ENCODE results near the gene ALAS1. TPM values are rescaled to one million over a fixed set of nuclear protein-coding genes. Genes with fewer than 3 reads are reported as not detected.

ALAS1 gene
- total RNA-seq, 1 experiment from 2014 or later: 89.4 TPM

GRCh38 chr3:52195823-52196331 lies 2.1 kb upstream of the ALAS1 start:
- POLR2A ChIA-PET: no interaction called here
- peaks cover 3% of the 10 kb centered on the region for H3K36me3 ChIP-seq (ENCODE audit: control insufficient read depth, insufficient read depth, low read length)
- BruUV-seq (replicated peaks): no TSS peak
- H3K9me3 ChIP-seq (ENCODE audit: control insufficient read depth, insufficient read depth, low read depth, low read length): no peaks in the 10 kb centered on the region
- H3K27ac ChIP-seq (ENCODE audit: low read length): no peak overlapping the region
- H3K27me3 ChIP-seq (ENCODE audit: control insufficient read depth, insufficient read depth, low read length): no peaks in the 10 kb centered on the region
- no peak overlapping the region for H3K4me3 ChIP-seq (ENCODE audit: low read depth in 2 of 2, low read length in 2 of 2)
- in situ Hi-C loops (cut with HindIII; ENCODE audit: low pct_unique_long_range_greater_than_20kb, low sequenced_read_pairs): no loop called here
- intact Hi-C loops (cut with micrococcal nuclease; ENCODE audit: unreplicated experiment): no loop called here
- CTCF ChIA-PET: no interaction called here
- TF ChIP-seq SIN3A (IDR thresholded peaks at IDR 0.05; ENCODE audit: borderline replicate concordance, insufficient read depth, low read depth, low read length) (no peak), TCF7L2 (IDR thresholded peaks at IDR 0.05; ENCODE audit: low read depth, low read length) (no peak), POLR2AphosphoS5 (IDR thresholded peaks at IDR 0.05; ENCODE audit: low read depth, low read length) (no peak)
- peaks cover 14% of the 10 kb centered on the region for H3K4me1 ChIP-seq (ENCODE audit: control insufficient read depth, insufficient read depth, low read length)
- no peak for ATAC-seq
- no peak for DNase-seq (ENCODE audit: low read depth, low spot score)

DNA sequence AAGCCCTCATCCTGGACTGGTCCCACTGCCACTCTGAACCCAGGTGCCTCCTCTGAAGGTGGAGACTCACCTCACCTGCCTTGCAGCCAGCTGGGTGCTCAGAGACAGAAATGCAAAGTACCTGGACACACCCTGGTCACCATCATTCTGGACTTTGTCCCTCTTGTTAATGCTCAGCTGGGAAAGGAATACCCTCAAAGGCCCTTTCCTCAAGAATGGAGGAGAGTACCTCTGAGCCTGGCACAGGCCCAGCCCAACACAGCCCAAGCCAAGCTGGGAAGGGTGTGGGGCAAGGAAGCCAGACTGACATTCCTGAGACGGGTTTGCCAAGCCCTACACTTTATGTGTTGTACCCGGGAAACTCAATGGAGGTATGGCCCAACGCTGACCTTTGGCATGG lies 983 bp upstream of the ALAS1 start:
- H3K4me1 ChIP-seq (ENCODE audit: control insufficient read depth, insufficient read depth, low read length): peaks cover 14% of the 10 kb centered on the region
- intact Hi-C loops (cut with micrococcal nuclease; ENCODE audit: unreplicated experiment): no loop called here

More for the DNA sequence above, 983 bp upstream of the ALAS1 start:
- DNase-seq (ENCODE audit: low read depth, low spot score) (no peak), ATAC-seq (no peak)
- H3K9me3 ChIP-seq (ENCODE audit: control insufficient read depth, insufficient read depth, low read depth, low read length): no peaks in the 10 kb centered on the region
- TF ChIP-seq POLR2AphosphoS5 (IDR thresholded peaks at IDR 0.05; ENCODE audit: low read depth, low read length): no peak
- TF ChIP-seq, protein P1, sequence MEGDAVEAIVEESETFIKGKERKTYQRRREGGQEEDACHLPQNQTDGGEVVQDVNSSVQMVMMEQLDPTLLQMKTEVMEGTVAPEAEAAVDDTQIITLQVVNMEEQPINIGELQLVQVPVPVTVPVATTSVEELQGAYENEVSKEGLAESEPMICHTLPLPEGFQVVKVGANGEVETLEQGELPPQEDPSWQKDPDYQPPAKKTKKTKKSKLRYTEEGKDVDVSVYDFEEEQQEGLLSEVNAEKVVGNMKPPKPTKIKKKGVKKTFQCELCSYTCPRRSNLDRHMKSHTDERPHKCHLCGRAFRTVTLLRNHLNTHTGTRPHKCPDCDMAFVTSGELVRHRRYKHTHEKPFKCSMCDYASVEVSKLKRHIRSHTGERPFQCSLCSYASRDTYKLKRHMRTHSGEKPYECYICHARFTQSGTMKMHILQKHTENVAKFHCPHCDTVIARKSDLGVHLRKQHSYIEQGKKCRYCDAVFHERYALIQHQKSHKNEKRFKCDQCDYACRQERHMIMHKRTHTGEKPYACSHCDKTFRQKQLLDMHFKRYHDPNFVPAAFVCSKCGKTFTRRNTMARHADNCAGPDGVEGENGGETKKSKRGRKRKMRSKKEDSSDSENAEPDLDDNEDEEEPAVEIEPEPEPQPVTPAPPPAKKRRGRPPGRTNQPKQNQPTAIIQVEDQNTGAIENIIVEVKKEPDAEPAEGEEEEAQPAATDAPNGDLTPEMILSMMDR (IDR thresholded peaks at IDR 0.05): no peak
- no peak for TF ChIP-seq TCF7L2 (IDR thresholded peaks at IDR 0.05; ENCODE audit: low read depth, low read length)
- TF ChIP-seq SIN3A (IDR thresholded peaks at IDR 0.05; ENCODE audit: borderline replicate concordance, insufficient read depth, low read depth, low read length): no peak
- TF ChIP-seq REST (IDR thresholded peaks at IDR 0.05; ENCODE audit: insufficient read depth in 1 of 2, low read depth in 2 of 2, low read length in 1 of 2): no peak
- no peaks in the 10 kb centered on the region for H3K27me3 ChIP-seq (ENCODE audit: control insufficient read depth, insufficient read depth, low read length)
- peak overlapping the region; percentile 86; the same call in 1 of the 2 replicates for H3K27ac ChIP-seq (ENCODE audit: low read length)
- ChIA-PET CTCF (no interaction called here), POLR2A (interaction anchor here (0.7 kb wide), 1 partner anchor 265 kb away, joined by 3 read pairs; no protein-coding TSS in a partner anchor)
- in situ Hi-C loops (cut with HindIII; ENCODE audit: low pct_unique_long_range_greater_than_20kb, low sequenced_read_pairs): no loop called here
- H3K36me3 ChIP-seq (ENCODE audit: control insufficient read depth, insufficient read depth, low read length): peaks cover 7% of the 10 kb centered on the region
- H3K4me3 ChIP-seq (ENCODE audit: low read depth in 2 of 2, low read length in 2 of 2): no peak overlapping the region
- no TSS peak for BruUV-seq (replicated peaks)
